GM21526 (cell line): ENCODE measurements around the gene SLIT3.

Experiments
- ATAC-seq: cut with Tn5 transposase; IDR thresholded peaks from one replicate; pipeline ENCODE4 v1.9.1; 2021; ENCODE audit warnings: moderate library complexity; ENCODE audit not compliant: unreplicated experiment, low FRiP score

Gene SLIT3

DNA sequence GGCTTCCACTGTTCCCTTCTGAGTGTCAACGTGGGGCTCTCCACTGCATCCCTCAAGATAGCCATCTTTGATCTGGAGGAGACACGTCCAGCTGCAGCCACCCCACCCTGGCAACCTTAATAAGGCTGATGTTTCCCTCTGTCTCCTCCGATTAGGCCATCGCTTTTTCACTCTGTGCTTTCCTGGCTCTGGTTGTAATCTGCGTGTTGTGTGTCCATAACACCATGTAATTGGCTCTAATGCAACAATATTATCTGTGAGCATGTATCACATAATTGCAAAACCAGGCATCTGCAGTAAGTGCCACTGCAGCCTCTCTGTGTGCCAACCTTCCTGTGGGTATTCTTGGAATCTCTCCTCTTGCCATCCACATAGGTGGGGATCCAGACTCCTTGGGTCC, 471.9 kb downstream of the SLIT3 start:
- ATAC-seq = no peak

DNA sequence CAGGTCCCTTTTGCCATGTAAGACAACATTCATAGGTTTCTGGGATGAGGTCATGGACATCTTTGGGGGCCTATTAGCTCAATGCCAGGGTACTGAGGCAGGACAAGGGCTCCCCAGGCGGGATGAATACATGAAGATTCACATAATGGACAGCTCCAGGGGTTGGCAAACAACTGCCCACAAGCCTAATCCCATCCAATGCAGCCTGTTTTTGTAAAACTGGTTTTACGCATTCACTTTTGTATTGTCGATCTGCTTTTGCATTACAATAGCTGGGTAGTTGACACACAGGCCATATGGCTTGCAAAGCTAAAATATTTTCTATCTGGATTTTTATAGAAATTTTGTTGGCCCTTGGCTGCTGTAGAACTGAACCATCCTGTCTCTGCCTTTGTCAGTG, 473.3 kb downstream of the SLIT3 start:
- ATAC-seq = no peak

GRCh38 chr5:168826246-168826725, 474.7 kb downstream of the SLIT3 start:
- ATAC-seq = no peak

DNA sequence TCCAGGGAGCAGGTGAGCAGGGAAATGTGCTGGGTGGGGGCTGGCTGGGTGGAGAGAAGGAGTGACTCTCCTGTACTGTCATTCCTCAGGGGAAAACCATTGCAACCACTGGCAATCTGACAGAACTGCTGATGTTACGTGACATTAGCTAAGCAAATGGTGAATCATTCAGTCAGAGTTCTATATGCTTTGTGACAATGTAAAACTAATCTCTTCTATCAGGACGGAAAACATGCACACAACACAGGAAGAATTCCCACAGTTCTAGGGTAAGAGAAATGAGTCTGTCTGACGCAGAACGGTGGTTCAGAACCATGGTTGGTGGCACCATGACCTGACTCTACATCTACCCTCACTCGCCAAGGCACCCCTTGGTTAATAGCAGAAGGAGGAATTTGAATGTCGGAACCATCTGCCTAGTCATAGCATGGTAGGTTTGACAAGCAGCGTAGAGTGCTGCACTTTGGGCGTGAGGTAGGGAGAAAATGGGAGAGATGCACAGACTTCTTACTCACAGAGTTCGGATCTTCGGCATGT, 478.1 kb downstream of the SLIT3 start:
- ATAC-seq = no peak

DNA sequence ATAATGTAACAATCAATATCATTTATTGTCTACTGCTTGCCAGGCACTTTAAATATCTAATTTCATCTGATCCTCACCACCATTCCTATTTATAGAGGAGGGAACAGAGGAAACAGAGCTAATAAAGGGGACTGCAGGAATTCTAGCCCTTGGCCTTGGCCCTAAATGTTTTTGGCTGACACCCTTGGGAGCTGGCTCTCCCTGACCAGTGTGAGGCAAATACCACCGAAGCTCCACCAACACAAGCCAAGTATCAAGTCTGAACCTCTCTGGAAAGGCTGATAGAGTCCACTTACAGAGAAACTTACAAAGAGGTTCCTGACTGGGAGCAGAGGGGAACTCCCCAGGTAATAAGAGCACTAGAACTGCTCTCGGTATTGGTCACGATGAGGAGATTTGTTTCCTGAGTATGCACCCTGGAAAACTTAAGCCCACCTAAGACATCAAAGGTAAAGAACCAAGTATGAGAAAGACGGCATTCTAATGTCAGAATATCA, 478.6 kb downstream of the SLIT3 start:
- no peak for ATAC-seq

- no peak for ATAC-seq
These were observed 480.1 kb downstream of the SLIT3 start for GRCh38 chr5:168820874-168821273.

DNA sequence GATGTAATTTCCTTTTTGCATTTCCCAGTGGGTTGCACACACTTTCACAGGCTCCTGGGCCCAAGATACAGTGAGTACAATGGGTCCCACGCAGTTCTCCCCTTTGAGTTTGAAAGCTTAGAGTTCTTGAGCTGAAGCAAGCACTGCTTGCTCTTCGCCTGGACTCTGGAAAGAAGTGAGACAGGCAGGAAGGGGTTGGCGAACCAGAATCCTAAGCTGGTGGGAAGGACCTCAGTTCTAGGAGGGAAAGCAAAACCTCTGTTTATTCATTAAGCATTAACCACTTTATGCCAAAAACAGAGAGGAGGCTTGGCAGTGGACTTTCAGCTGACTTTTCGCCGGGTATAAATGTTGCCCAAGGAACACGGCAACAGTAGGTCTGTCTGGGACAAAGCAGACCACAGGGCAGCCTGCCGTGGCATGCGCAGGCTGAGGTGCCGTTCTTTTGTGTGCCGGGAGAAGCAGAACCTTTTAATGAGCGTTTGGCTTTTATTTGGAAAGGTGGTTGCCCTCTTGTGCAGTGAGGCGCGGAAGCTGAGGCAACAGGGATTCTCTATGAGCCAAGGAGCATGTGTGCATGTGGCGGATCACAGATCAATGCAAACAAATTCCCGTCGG, 481.8 kb downstream of the SLIT3 start:
- ATAC-seq = no peak

- no peak for ATAC-seq
These were observed 482.4 kb downstream of the SLIT3 start for GRCh38 chr5:168818558-168818957.

DNA sequence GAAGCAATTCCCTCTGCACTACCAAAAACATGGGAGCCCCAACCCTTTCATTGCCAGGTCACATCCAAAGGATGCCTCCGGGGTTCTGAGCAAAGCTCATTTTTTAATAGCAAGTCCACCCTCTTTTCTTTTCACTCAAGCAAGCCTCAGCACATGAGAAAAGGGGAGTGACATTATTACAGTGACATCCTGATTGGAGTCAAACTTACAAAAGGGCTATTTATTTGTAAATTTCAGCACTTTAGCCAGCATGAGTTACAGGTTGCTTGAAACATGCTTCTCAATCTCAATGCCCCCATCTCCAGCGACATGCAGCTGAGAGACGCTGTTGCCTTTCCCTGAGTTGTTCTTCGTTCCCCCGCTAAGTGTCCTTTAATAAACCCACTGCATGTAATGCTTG, 483.3 kb downstream of the SLIT3 start:
- ATAC-seq = no peak

DNA sequence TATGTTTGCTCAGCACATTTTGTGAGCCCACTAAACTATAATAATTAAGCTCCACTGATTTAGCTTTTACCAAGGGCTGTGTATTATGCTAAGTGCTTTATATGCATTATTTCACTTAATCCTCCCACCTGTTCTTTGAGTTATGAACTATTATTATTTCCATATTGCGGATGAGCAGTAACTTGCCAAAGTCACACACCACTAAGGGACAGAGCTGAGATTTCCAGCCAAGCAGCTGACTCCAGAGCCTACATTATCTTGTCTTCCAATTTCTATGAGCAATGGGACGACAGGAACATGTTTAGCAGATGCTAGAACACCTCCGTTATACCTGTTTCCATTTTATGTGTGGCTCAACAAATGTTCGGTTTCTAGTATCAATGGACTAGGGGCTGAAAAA, 484.3 kb downstream of the SLIT3 start:
- no peak for ATAC-seq

DNA sequence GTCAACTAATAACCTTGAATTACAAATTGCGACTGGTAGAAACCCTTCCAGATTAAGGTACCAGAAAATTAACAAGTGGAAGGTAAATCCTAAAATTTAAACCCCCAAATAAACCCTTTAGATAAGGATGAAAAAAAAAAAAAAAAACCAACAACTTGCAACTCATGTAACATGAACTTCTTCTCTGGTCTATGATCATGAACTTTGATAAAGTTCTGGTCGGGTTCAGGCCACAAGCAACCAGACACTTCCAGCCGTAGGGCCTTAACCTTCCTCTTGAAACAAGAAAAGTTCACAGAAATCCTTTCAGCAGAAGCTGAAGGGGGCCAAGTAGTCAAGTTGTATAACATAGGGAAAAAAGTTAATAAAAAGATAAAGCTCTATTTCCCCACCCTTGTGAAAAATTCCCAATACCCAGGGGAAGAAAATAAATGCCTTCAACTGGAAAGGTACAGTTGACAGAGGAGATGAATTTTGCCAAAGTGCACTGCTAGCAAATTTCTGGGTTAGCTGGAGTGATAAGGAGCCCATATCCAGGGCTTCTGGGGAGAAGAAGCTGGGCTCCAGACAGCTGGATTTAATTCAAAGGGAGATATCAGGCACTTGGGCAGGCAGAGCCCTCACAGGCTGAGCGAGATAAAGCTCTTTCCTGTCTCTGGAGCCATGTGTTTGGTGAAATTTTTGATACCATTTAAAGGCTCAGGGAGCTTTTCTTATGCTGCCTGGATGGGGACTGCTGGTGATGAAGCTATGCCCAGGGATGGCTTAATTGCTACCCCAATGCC, 487.6 kb downstream of the SLIT3 start:
- ATAC-seq = no peak

DNA sequence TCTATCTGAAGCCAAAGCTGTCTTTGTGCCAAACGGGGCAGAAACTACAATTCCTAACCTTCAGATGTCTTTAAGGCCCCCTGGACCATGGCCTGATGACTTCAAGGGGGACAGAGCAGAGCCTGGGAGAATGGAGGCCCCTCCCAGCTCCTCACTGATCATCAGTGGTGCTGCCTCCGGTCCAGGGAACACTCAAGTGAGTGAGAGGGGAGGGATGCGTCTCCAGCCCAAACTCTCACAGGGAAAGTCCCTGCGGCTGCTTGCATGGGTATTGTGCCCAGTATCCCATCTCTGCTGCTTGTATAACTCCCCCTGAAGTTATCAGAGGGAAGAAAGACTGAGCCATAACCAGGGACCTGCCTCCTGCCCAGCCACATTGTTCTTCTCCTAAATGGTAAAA, 490.3 kb downstream of the SLIT3 start:
- ATAC-seq = no peak

DNA sequence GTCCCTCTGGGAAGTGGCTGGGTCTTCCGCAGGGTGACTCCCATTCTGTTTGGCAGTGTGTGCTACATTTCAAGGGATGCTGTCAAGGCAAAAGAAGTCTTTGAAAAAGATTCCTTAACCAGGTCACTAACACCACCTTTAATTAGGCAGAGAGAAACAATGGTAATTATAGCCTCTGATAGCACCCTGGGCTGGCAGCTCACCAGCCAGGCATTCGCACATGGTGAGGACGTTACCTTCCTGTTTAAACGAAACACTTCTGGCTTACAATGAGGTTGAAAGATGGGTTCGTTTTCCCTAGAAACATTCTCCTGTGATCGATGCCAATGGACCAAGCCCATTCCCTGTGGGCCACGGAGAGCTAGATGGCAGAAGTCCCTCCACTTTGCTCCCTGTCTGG, 491.7 kb downstream of the SLIT3 start:
- no peak for ATAC-seq

DNA sequence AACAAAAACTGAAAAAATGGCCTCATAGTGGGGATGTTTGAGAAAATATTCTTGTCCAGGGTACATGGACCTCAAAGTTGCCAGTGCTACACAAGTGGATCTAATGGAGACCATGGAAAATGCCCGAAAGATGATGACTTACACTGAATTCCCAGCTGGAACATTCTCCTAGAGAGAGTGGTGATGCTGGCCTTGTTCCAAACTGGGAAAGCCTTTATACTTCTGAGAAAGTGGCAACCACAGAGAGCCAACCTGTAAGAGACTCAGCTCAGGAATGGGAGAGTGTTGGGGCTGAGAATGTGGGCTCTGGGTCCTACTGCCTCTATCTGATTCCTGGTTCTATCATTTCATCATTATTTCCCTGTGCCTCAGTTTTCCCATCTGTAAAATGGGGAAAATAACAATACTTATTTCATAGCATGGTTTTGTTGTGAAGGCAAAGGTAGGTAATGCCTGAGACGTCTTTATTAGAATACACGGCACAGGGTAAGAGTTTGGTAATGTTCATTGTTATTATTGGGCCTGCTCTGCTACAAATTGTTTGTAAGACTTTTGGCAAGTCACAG, 492.8 kb downstream of the SLIT3 start:
- no peak for ATAC-seq

GRCh38 chr5:168807287-168807686, 493.7 kb downstream of the SLIT3 start:
- ATAC-seq = no peak

DNA sequence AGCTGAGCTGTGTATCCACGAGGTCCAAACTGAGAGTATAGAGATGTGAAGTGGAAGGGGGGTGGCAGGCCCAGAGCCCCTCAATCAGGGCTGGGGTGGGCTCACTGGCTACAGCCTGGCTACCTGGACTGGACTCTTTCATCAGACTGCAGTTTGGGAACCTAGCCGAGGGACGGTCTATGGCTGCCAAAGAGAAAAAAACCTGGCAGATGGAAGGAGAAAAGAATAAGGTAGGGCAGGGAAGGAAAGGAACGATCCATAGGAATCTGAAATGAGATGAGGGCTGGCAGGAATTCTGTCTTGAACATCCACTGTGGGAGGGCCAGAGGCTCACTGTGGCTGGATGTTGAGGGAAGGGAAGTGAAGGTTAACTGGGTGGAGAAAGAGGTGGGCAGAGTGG, 497.4 kb downstream of the SLIT3 start:
- ATAC-seq = no peak

GRCh38 chr5:168802337-168802736, 498.6 kb downstream of the SLIT3 start:
- peak; percentile 64 for ATAC-seq

DNA sequence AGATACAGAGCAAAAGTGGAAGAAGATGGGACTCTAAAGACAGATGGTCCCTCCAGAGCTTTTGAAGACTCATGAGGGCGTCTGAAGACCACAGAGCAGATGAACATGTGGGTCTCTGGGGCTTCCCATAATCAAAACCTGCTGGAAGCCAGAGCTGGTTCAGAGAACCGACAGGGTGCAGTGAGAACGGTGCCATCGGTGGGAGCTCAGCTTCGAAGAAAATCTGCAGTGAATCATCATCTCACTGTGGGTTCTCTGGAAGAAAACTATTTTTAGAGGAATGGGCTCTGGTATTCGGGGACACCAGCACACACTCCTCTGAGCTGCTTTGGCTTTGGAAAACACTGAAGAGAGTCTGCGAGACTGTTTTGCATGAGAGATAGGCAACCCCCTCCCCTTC, 499.4 kb downstream of the SLIT3 start:
- ATAC-seq = no peak

- ATAC-seq = no peak
These were observed 500.2 kb downstream of the SLIT3 start for GRCh38 chr5:168800701-168801100.

GRCh38 chr5:168798065-168799023, 502.6 kb downstream of the SLIT3 start:
- no peak for ATAC-seq
